NCI-H510A (cell line): ENCODE data around the gene MCF2L.
"Not testable (repeated sequence)": the region's sequence is repeated elsewhere in the genome, so short reads cannot be mapped to it uniquely, and the experiment has no call there.

Experiments used
- DNase-seq: peaks from one replicate; lab custom pipeline; 2025; lab: John Stamatoyannopoulos, UW

The MCF2L gene

DNA sequence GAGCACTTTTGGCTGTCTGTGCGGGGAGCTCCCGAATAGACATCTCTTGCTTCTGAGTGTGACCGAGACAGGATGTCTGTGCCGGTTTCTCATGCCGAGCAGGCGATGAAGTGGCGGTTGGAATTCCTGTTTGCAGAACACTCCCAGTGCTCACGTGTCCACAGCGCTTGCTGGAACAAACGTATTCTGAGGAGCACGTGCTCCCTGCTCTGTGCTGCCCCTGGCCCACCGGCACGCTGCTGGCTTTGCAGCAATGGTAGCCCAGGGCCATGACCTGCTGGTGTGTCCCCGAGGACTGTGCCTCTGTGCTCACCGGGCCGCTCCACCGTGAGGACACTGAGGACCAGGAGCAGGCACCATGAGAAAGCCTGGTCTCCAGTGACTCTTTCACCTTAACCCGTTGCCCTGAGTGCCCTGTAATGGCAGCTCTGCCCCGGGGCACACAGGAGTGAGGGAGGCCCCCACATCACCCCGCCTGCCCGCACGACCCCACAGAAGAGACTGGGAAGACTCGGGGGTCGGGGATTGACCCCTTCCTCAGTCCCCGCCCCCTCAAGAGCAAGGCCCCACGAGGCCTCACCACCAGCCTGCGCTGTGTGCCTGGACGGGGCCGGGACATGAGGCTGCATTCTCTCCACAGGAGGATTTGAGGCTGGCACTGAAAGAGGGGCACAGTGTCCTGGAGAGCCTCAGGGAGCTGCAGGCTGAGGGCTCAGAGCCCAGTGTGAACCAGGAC is 96.6 kb downstream of the MCF2L start:
- DNase-seq = no peak

DNA sequence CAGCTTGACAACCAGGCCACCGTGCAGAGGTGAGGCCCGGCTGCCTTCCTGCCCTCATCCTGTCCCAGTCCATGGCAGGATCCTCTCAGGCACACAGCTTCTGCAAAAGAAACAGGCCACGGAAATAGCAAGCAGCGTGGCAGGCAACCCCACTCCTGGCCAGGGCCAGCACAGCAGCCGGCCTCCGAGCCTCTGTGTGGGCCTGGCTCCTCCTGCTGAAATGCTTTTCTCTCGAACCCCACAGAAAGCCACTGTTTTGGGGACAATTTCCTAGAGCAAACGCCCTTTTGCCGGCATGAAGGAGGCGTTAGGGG is 97.1 kb downstream of the MCF2L start:
- DNase-seq = no peak

DNA sequence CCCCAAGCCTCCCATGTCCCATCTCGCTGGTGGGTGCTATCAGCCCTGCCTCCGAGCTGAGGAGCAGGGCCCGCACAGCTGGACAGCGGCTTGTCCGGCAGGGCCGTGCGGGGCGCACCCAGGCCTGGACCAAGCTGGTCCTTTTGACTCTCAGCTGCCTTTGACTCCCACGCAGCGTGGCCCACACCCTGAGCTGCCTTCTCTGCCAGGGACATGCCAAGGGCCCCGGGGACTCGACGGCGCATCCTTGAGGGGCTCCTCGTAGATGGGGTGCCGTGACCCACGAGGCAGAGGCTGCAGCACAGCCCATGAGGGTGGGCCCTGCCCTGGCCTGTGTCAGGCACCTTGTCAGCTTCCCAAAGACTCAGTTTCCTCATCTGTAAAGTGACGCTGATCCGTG is 97.7 kb downstream of the MCF2L start:
- no peak for DNase-seq

DNA sequence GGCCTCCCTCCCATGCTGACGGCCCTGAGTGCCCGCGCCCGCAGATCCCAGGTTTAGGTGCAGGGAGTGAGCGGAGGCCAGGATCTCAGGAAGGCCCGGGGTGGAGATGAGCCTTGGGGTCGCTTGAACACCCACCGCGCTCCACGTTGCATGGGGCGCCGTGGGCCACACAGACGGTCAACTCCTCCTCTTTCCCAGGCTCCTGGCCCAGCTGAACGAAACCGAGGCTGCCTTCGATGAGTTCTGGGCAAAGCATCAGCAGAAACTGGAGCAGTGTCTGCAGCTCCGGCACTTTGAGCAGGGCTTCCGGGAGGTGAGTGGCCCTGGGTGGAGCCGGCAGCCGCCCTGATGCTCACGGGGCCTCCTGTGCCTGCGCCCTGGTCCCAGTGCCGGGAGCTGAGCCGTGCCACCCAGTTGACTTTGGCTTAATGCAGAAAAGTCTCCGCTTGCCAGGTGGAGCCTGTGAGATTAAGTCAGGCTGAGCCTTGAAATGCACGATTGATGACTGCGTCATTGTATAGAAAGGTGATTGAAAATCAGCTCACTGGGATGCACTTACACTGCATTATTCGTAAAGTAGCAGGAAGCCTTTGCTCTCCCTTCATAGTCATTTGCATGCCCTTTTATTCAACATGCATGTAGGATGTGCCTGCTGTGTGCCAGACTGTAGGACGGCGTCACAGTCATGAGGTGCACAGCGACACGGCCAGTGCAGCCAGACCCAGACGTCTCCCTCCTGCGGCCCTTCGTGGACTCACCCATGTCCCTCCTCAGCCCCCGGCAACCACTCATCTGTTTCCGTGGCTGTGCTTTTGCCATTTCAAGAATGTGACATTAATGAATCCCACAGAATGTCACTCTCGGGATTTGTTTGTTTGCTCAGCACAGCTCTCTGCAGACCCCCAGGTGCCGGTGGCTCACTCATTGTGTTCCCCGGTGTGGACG is 101.1 kb downstream of the MCF2L start:
- no peak for DNase-seq

DNA sequence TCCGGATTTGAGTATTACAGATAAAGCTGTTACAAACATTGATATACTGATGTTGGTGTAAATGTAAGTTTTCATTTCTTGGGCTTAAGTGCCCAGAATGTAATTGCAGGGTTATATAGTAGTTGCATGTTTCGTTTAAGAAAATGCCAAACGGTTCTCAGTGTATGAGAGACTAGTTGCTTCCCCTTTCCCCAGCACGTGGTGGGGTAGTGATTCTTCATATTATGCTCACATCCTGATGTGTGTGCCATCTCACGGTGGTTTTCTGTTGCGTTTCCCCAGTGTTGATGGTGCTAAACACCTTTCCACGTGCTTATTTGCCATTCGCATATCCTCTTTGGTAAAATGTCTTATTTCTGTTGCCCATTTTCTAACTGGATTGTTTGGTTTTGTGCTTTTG is 101.8 kb downstream of the MCF2L start:
- DNase-seq = no peak

DNA sequence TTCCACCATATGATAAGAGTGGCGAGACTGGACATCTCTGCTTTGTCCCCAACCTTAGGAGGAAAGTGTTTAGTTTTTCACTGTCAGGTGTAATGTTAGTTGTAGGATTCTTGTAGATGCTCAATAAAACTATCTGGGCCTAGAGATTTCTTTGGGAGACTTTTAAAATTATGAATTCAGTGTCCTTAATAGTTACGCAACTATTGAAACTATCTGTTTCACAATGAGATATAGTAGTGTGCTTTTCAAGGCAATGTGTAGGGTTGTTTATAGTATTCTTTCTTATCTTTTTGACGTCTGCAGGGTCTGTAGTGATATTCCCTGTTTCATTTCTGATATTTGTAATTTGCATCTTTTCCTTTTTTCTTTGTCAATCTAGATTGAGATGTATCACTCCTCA is 103.4 kb downstream of the MCF2L start:
- DNase-seq = no peak

DNA sequence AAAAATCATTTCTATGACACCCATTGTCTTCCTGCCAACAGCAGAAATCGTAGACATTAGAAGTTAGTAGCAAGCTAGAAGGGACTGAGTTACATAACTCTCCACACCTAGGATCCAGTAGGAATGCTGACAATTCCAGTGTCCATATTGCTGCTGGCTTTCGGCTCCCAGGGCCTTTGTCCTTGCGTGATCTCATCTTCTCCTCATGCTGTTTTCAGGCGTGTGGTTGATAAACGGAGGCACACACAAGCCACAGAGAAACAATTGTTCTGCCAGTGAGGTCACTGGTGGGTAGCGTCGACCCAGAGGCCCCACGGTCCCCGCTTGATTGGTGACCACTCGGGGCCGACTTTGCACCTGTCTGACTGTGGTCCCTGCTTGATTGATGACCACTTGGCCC is 104.9 kb downstream of the MCF2L start:
- no peak for DNase-seq

DNA sequence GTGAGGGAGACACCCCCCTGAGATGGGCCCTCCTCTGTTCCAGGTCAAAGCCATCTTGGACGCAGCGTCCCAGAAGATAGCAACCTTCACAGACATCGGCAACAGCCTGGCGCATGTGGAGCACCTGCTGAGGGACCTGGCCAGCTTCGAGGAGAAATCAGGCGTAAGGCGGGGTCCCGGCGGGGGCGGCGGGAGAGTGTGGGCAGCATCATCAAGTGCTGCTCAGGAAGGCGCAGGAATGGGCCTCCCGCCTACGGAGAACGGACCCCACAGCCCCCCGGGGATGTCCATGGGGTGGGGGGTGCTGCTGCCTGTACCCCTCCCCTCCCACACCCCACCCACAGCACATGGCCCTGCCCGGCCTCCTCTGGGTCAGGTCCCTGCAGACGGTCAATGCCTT is 105.4 kb downstream of the MCF2L start:
- DNase-seq = no peak

DNA sequence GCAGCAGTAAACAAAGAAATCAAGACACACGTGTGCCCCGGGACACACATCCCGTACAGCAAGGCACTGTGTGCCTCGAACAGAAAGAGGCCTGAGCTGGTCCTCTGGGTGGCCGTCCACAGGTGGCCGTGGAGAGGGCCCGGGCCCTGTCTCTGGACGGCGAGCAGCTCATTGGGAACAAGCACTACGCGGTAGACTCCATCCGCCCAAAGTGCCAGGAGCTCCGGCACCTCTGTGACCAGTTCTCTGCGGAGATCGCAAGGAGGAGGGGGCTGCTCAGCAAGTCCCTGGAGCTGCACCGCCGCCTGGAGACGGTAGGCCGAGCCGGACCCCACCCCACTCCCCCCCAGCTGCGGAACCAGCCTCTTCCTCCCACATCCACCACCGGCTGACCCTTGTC is 105.9 kb downstream of the MCF2L start:
- DNase-seq = no peak

DNA sequence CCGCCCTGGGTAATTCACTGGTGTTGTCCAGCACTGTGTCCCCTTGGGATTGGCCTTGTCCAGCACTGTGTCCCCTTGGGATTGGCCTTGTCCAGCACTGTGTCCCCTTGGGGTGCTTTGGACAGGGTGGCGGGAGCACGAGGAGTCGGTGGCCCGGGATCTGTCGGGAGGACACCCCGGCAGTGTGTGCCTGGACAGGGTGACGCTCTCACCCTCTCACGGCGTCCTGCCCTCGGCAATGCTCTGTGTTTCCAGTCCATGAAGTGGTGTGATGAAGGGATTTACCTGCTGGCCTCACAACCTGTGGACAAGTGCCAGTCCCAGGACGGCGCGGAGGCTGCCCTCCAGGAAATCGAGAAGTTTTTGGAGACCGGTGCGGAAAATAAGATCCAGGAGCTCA is 106.7 kb downstream of the MCF2L start:
- no peak for DNase-seq

DNA sequence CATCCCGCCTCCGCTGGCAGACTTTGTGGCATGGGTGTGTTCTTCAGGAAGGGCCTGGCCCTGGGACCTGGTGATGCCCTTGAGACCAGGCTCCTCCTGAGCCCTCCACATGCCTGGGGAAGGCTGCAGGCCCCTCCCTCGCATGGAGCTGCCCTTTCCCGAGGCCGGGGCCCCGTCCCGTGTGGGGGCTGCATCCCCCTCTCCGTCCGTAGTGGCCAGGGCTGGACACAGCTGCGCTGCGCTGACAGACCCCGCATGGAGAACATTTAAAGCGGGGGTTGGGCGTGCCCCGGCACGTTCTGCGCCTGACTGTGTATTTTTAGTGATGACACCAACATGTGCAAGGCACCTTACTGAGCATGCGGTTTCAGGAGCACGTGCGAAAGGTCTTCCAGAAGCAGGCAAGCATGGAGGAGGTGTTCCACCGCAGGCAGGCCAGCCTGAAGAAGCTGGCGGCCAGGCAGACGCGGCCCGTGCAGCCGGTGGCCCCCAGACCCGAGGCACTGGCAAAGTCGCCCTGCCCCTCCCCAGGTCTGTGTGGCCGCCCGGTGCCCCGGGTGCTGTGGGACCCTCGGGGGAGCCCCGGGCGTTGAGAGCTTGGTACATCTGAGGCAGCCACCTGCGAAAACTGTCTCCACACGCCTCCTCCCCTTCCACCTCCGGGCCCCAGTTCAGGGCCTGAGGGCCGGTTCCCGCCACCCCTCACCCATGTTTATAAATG is 107.8 kb downstream of the MCF2L start:
- no peak for DNase-seq

DNA sequence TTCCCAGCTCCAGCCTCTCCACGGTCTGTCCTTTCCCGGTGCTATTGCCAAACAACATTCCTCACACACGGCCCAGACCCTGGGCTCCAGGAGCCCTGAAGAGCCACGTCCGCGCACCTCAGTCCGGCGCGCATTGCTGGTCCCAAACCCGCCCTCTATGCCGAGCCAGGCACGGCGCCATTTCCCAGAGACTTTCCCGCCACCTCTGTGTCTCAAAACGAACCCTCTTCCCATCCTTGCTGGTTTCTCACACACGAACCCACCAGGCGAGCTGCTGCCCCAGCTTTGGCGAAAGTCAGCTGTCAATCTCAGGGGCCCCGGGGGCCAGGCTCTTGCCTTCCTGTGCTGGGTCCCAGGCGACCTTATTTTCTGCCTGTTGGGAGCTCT is 108.5 kb downstream of the MCF2L start:
- DNase-seq = no peak

DNA sequence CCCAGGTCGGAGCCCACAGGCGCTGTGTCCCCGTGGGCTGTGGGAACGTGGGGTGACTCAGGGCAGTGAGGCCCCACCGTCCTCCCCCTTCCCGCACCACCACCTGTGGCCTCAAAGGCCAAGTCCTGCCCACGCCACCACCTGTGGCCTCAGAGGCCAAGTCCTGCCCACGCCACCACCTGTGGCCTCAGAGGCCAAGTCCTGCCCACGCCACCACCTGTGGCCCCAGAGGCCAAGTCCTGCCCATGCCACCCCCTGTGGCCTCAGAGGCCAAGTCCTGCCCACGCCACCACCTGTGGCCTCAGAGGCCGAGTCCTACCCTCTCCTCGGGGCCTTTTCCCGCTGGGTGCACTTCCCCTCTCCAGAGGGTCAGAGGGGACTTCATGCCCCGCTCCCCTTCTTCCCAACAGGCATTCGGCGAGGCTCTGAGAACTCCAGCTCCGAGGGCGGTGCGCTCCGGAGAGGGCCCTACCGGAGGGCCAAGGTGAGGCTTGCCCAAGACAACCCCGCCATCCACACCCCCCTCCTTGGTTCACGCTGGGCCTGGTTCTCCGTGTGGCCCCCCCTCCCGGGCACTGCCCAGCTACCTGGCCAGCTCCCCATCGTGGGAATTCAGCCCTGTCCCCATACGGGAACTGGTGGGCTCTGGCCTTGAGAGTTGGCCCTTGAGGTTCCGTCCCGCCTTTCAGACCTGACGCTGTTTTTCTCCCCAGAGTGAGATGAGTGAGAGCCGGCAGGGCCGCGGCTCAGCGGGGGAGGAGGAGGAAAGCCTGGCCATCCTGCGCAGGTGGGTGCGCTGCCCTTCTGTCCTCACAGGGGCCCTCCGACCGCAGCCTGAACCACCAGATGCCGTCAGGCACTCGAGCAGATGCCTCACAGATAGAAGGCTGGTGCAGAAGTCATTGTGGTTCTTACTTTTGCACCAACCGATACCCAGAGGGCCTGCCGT is 109.2 kb downstream of the MCF2L start:
- no peak for DNase-seq

DNA sequence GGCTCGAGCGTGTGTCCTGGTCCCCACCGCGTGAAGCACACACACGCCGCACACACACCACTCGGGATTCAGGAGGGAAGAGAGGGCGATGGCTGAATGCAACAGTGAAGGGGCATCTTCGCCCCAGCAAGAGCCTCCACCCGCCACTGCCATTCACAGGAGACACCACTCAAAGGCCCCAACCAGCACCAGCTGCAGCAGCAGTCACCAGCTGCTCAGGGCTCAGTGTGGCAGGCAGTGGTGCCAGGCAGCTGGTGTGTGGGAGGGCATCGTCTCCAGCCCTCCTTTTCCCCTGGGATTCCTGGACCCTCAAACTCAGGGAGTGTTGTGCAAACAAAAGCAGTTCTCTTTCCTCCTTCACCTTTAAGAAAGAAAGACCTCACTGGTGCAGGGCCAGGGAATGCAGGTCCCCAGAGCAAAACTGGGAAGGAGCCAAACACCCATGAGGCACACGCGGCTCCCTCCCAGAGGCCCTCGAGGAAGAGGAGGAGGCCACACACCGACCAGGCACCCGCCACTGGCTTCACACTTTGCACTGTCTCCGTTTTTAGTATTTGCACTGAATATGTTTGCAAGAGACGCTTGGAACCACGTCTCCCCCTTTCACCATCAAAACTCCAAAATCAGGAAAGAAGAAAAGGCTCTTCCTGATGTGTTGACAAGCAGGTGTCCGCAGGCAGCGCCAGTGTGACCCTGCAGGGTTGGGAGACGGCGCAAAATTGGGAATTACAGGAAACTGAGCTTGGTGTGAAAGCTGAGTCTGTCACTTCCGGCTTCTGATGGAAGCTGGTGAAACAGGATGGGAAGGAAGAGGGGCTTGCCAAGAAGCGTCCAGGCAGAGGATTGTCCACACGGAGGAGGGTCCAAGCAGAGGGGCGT is 110.1 kb downstream of the MCF2L start:
- no peak for DNase-seq

DNA sequence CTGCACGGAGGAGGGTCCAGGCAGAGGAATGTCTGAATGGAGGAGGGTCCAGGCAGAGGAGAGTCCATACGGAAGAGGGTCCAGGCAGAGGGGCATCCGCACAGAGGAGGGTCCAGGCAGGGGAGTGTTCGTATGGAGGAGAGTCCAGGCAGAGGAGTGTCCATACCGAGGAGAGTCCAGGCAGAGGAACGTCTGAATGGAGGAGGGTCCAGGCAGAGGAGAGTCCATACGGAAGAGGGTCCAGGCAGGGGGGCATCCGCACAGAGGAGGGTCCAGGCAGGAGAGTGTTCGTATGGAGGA is 110.7 kb downstream of the MCF2L start:
- DNase-seq = not testable (repeated sequence)

DNA sequence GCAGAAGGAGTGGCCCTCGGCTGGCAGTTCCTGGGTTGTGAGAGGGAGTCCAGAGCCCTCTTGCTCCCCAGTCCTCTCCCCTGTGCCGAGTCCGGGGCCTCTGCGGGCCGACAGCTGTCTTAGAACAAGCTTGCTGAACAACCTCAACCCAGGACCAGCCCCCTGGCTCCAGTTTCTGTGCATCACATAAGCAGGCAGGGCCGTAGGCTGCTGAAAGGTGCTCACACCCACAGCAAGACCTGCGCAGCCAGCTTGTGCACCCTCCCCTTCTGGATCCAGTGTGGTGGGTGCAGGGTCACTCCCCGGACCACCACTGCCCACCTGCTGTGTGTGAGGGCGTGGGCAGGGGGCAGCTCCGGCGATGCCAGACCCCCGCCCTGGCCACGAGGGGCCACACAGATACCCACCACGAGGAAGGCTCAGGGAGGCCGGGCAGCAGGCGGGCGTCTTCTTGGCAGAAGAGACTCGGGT is 111.4 kb downstream of the MCF2L start:
- DNase-seq = no peak

DNA sequence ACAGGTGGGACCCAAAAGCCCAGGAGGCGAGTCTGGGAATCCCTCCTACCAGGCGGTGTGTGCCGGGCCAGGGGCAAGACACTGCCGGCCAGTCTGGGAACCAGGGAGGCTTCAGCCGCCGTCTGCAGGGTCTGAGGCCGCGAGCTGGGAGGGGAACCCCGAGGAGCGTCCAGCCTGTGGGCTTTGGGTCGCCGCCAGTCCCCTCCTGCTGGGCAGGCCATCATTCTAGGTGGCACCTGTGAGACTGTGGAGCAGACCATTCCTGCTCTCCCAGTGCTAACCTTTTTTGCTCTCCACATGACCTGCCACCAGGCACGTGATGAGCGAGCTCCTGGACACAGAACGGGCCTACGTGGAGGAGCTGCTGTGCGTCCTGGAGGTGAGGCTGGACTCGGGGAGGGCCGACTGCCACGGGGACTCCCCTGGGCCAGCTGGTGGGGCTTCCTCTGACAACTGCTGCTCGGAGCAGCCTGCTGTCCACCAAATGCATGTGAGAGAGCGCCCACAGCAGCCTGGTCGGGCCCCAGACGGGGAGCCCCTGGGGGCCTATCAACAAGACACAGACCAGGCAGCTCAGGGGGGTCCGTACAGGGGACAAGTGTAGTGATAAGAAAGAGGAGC is 112.0 kb downstream of the MCF2L start:
- no peak for DNase-seq

DNA sequence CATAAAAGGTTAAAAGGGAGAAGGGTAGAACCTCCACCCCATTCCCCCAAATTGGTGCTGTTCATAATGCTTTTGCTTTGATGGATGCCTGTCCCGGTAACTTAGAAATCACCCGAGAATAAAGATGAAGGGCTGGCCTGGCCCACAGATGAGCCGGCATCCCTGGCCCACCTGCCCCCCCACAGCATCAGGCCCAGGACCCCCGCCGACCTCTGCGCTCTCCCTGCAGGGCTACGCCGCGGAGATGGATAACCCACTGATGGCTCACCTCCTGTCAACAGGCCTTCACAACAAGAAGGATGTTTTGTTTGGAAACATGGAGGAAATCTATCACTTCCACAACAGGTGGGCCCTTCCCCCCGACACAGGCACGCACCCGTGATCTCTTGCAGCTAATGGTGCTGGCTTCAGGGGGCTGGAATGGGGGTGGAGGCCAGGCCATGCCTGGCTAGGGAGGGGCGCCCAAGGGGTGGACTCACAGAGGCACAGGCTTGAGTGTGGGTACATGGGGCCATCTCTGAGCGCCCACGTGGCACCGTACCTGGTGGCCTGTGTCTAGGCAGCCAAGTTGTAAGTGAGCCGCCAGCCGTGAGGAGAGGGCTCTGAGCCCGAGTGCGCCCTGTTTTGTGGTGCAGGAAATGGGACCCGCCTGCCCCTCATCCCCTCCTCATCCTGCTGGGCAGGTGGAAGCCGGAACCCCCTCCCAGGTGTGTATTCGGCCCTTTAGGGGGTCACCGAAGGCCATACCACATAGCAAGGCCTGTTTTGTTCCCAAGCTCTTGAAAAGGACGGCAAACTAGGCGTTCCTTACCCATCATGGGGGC is 113.4 kb downstream of the MCF2L start:
- no peak for DNase-seq

DNA sequence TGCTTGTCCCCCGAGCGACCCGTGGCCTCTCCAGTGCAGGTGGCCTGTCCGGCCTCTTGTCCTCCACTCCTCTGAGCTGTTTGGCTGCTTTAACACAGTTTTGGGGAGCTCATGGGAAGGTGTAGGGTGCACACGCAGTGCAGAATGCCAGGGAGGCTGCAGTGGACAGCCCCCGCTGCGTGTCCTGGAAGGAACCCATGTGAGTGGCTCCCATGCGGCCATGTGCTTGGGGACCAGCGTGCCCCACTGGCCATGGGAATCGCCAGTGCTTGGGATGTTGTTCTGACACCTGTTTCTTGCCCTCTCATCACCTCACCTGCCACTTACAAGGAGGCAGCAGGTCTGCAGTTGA is 114.0 kb downstream of the MCF2L start:
- DNase-seq = no peak
